ENCODE data around the gene NBAS. TPM values are rescaled to one million over a fixed set of nuclear protein-coding genes. Genes with fewer than 3 reads are reported as not detected.

The NBAS gene
- total and polyA plus RNA-seq, 10 of the 15 experiments (the other 5 are each of a cell fraction or from before 2014, with no cell fraction given), result 4.3 to 32.7 (median 20.8) TPM

- peaks cover 2 to 8% of the 10 kb centered on the region in 2 experiments; a peak in 3 of 4 replicates for H3K36me3 ChIP-seq (ENCODE audit: control insufficient read depth in 2 of 2, insufficient read depth in 2 of 2, low read length in 1 of 2)
- ChIA-PET SMC1A (ENCODE audit: uncharacterized antibody, unreplicated experiment) (no interaction called here), POLR2A (no interaction called here), CTCF (no interaction called here), RAD21 (ENCODE audit: unreplicated experiment) (no interaction called here)
- H3K27ac ChIP-seq (ENCODE audit: control insufficient read depth, insufficient read depth), result no peak overlapping the region
- in situ Hi-C loops (cut with MboI), result no loop called here
- H3K27me3 ChIP-seq (replicated peaks in 1 of 2; ENCODE audit: control insufficient read depth in 2 of 2, insufficient read depth in 2 of 2, low read length in 1 of 2), result no peaks in the 10 kb centered on the region
- H3K4me2 ChIP-seq (ENCODE audit: control insufficient read depth, insufficient read depth), result no peak overlapping the region
- DNase-seq (ENCODE audit: low read depth, low spot score) (no peak), ATAC-seq (no peak), FAIRE-seq (no peak)
- no peak overlapping the region for H3K4me3 ChIP-seq
- no peaks in the 10 kb centered on the region for H3K9me3 ChIP-seq (replicated peaks; ENCODE audit: control insufficient read depth, insufficient read depth, low read length)
- no peaks in the 10 kb centered on the region for H3K79me2 ChIP-seq (ENCODE audit: control insufficient read depth, insufficient read depth, low read length)
- no TSS peak for BruUV-seq (replicated peaks)
- intact Hi-C loops (cut with micrococcal nuclease; ENCODE audit: unreplicated experiment), result no loop called here
- no peaks in the 10 kb centered on the region for H3K4me1 ChIP-seq (ENCODE audit: control insufficient read depth, insufficient read depth, low read length)
- H2AFZ ChIP-seq (ENCODE audit: control insufficient read depth, low read depth, low read length), result no peak overlapping the region
- TF ChIP-seq IRF4 (IDR thresholded peaks at IDR 0.05; ENCODE audit: low read depth, low read length) (no peak), PAX8 (IDR thresholded peaks at IDR 0.05) (no peak), LARP7 (IDR thresholded peaks at IDR 0.05) (no peak), TCF7 (IDR thresholded peaks at IDR 0.05; ENCODE audit: borderline replicate concordance) (no peak), EED (IDR thresholded peaks at IDR 0.05; ENCODE audit: low read depth) (no peak), TCF12 (IDR thresholded peaks at IDR 0.05; ENCODE audit: low read depth, low read length) (no peak), ZNF274 (IDR thresholded peaks at IDR 0.05; ENCODE audit: insufficient read depth, insufficient read length) (no peak), RB1 (IDR thresholded peaks at IDR 0.05; ENCODE audit: borderline replicate concordance) (no peak), HCFC1 (IDR thresholded peaks at IDR 0.05; ENCODE audit: low read length) (no peak), SUZ12 (IDR thresholded peaks at IDR 0.05; ENCODE audit: unreplicated experiment) (no peak), HDAC2 (IDR thresholded peaks at IDR 0.05) (no peak), CEBPZ (IDR thresholded peaks at IDR 0.05; ENCODE audit: low read depth, low read length) (no peak), ZZZ3 (IDR thresholded peaks at IDR 0.05; ENCODE audit: control insufficient read depth, insufficient read length, low read depth) (no peak), PKNOX1 (IDR thresholded peaks at IDR 0.05) (no peak), ATF2 (IDR thresholded peaks at IDR 0.05; ENCODE audit: low read length) (no peak), MEF2B (IDR thresholded peaks at IDR 0.05; ENCODE audit: partially characterized antibody, poor library complexity, severe bottlenecking) (no peak), POU2F2 (IDR thresholded peaks at IDR 0.05; ENCODE audit: borderline replicate concordance, low read depth, low read length) (no peak), CTCF (IDR thresholded peaks at IDR 0.05 in 2 of 3, conservative IDR thresholded peaks at IDR 0.05 in 1 of 3; ENCODE audit: control insufficient read depth in 2 of 3, extremely low read depth in 1 of 3, insufficient read depth in 1 of 3, low read depth in 3 of 3, low read length in 3 of 3) (no peak)
- H3K9ac ChIP-seq (ENCODE audit: control insufficient read depth, insufficient read depth, low read length), result no peak overlapping the region
- H4K20me1 ChIP-seq (ENCODE audit: control insufficient read depth, insufficient read depth), result no peaks in the 10 kb centered on the region
- 78% methylated on average over 5 of the region's 5 CpGs for WGBS (ENCODE audit: insufficient coverage, insufficient replicate concordance, low lambda C conversion rate, missing lambda C conversion rate)
Observed at GRCh38 chr2:15457868-15458267, 103.3 kb downstream of the NBAS start.

All from GM12878 (cell line).